ENCODE results near the gene CARNS1. TPM values are rescaled to one million over a fixed set of nuclear protein-coding genes. Genes with fewer than 3 reads are reported as not detected.
A peak's percentile ranks its signal among the peaks of the same experiment; 100 is the strongest.

The CARNS1 gene
- total and polyA plus RNA-seq, 9 of the 15 experiments (the other 6 are each of a cell fraction or from before 2014, with no cell fraction given): 0.01 to 0.18 (median 0.06) TPM; not detected in 3

- peak in 1 of 3 experiments; percentile 7; a peak in 1 of 6 replicates for TF ChIP-seq CTCF (IDR thresholded peaks at IDR 0.05 in 2 of 3, conservative IDR thresholded peaks at IDR 0.05 in 1 of 3; ENCODE audit: insufficient read depth in 2 of 3, low read depth in 1 of 3, low read length in 3 of 3)
- TF ChIP-seq SNAPC5 (CRISPR knock-in tag; IDR thresholded peaks at IDR 0.05): no peak
These were observed 54.0 kb downstream of the CARNS1 start (continued) for GRCh38 chr11:67469508-67469811.

GRCh38 chr11:67470337-67471002, 55.0 kb downstream of the CARNS1 start:
- no peaks in the 10 kb centered on the region for H4K20me1 ChIP-seq (replicated peaks; ENCODE audit: control insufficient read depth, insufficient read depth, low read length)
- intact Hi-C loops (cut with micrococcal nuclease) (loop anchor here (5.0 kb wide), 1 partner anchor 37 kb away; the partner anchor contains the start of genes CDK2AP2 and PITPNM1), in situ Hi-C loops (cut with MboI) (no loop called here)
- H3K9ac ChIP-seq (ENCODE audit: insufficient read depth in 1 of 2, low read depth in 2 of 2, low read length in 2 of 2): no peak overlapping the region
- DNase-seq (ENCODE audit: extremely low read depth in 1 of 4, low spot score in 3 of 4) (no peak), FAIRE-seq (peak; percentile 15), ATAC-seq (no peak)
- 78% methylated on average over 8 of the region's 8 CpGs for WGBS (ENCODE audit: insufficient coverage, low coverage, missing lambda C conversion rate)
- ChIA-PET POLR2A (interaction anchor here (1.0 kb wide), 1 partner anchor 90 kb away, joined by 3 read pairs; no protein-coding TSS in a partner anchor), CTCF (ENCODE audit: low intra/inter-chr PET ratio) (no interaction called here)
- no peak overlapping the region for H3K27ac ChIP-seq (ENCODE audit: extremely low read depth, low read depth, low read length)
- peaks cover 6 to 29% of the 10 kb centered on the region in 2 experiments; a peak in 4 of 5 replicates for H3K4me1 ChIP-seq (replicated peaks in 1 of 2; ENCODE audit: control insufficient read depth in 2 of 2, insufficient read depth in 2 of 2, low read length in 2 of 2)
- no TSS peak for BruUV-seq (replicated peaks)
- no peaks in the 10 kb centered on the region for H3K27me3 ChIP-seq (ENCODE audit: control insufficient read depth in 2 of 2, insufficient read depth in 2 of 2, low read length in 2 of 2)
- no peak for TF ChIP-seq XRCC5 (IDR thresholded peaks at IDR 0.05; ENCODE audit: low read depth, low read length)
- TF ChIP-seq ZNF121 (CRISPR knock-in tag; conservative IDR thresholded peaks at IDR 0.05): 0 out of 2 replicates have a peak, but pooled peaks have one; percentile 1
- peaks cover 4% of the 10 kb centered on the region; the same call in 2 of the 3 replicates for H3K79me2 ChIP-seq (ENCODE audit: control insufficient read depth, insufficient read depth, low read length)
- H3K9me1 ChIP-seq (ENCODE audit: control insufficient read depth, insufficient read depth, low read length): no peaks in the 10 kb centered on the region
- H3K36me3 ChIP-seq (ENCODE audit: control insufficient read depth, insufficient read depth, low read length): no peaks in the 10 kb centered on the region
- no peak overlapping the region for H3K4me2 ChIP-seq (ENCODE audit: insufficient read depth, low read length)
- H3K4me3 ChIP-seq: no peak overlapping the region
- peak overlapping the region; percentile 60; the same call in 1 of the 2 replicates for H2AFZ ChIP-seq (ENCODE audit: low read depth, low read length)
- H3K9me3 ChIP-seq (replicated peaks; ENCODE audit: control insufficient read depth, insufficient read depth, low read depth, low read length): no peaks in the 10 kb centered on the region

Data from K562 (cell line).